Gastrocnemius medialis (tissue), 4 donors: ENCODE measurements around the gene MYBPH. TPM values are rescaled to one million over a fixed set of nuclear protein-coding genes. Genes with fewer than 3 reads are reported as not detected.

Source experiments
- ATAC-seq, 2 donors: fragments of 150-250 bp; one replicate each; pipeline ENCODE4 v1.9.1; 2016
- DNase-seq, 2 donors: peaks; one replicate each; pipeline ENCODE4 v3.0.0-alpha.2; 2019
- H3K27ac ChIP-seq, 4 donors: fragments of 200-600 bp; sonication (generic); 1 replicate in 1 of 4; 2 replicates in 3 of 4; pipeline ENCODE4 v1.5.1; 2016 to 2018; ENCODE audit warnings: mild to moderate bottlenecking in 2 of 4, moderate library complexity in 1 of 4
- H3K27me3 ChIP-seq, 3 donors: fragments of 200-600 bp; sonication (generic) in 2 of 3; 1 replicate in 1 of 3; 2 replicates in 2 of 3; pipeline versions ENCODE4 v1.5.1 to v1.6.0; 2016 to 2019; ENCODE audit warnings: mild to moderate bottlenecking in 1 of 3, moderate library complexity in 1 of 3
- H3K36me3 ChIP-seq, 2 donors: fragments of 200-600 bp; sonication (generic) in 1 of 2; one replicate each; pipeline ENCODE4 v1.5.1; 2017 to 2018
- H3K4me1 ChIP-seq, 2 donors: fragments of 200-600 bp; sonication (generic) in 1 of 2; one replicate each; pipeline ENCODE4 v1.5.1; 2016 to 2017; ENCODE audit warnings: mild to moderate bottlenecking in 2 of 2
- H3K4me3 ChIP-seq, 4 donors: fragments of 200-600 bp; sonication (generic) in 3 of 4; 1 replicate in 1 of 4; 2 replicates in 3 of 4; pipeline ENCODE4 v1.5.1; 2016 to 2019; ENCODE audit warnings: mild to moderate bottlenecking in 2 of 4
- H3K9me3 ChIP-seq, 3 donors: fragments of 200-600 bp; sonication (generic) in 2 of 3; 1 replicate in 1 of 3; 2 replicates in 2 of 3; pipeline ENCODE4 v1.5.1; 2016 to 2019
- CTCF ChIP-seq, 5 experiments: fragments of 450-650 bp in 3 of 5; fragments of 200-600 bp in 2 of 5; sonication (generic) in 2 of 5; IDR thresholded peaks in 4 of 5; conservative IDR thresholded peaks in 1 of 5; 1 replicate in 4 of 5; 2 replicates in 1 of 5; pipeline ENCODE4 v1.5.1; 2016 to 2019; ENCODE audit warnings: antibody characterized with exemption in 5 of 5, mild to moderate bottlenecking in 3 of 5, moderate library complexity in 3 of 5
- POLR2A ChIP-seq, 2 donors: fragments of 450-650 bp; IDR thresholded peaks; one replicate each; pipeline ENCODE4 v1.6.1; 2017; ENCODE audit warnings: antibody characterized with exemption in 2 of 2, mild to moderate bottlenecking in 2 of 2, moderate library complexity in 2 of 2
- in situ Hi-C, 4 donors: fragments of 200-750 bp; cut with MboI; loops; one replicate each; pipeline versions ENCODE4 v1.15.0 to v1.8.0; 2017; ENCODE audit warnings: low sequenced_read_pairs in 4 of 4
- intact Hi-C: fragments of 100-400 bp; cut with DNase I; formaldehyde crosslinking; loops from one replicate; pipeline ENCODE4 v1.15.1; 2023; ENCODE audit warnings: low total_unique reads
- total RNA-seq, 4 donors: library from RNA; depleted of rRNA; stranded (reverse); fragments of >200 nt; gene quantifications; one replicate each; pipeline versions ENCODE4 v1.1.0 to v1.2.3, GENCODE V29; 2016

MYBPH gene
- total RNA-seq, 4 donors from 2014 or later: 7.4 to 260 (median 45.5) TPM

GRCh38 chr1:203199816-203200571 lies 24.4 kb upstream of the MYBPH start:
- Histone ChIP-seq H3K4me1 (peaks cover 33 to 48% of the 10 kb centered on the region in 2 donors), H3K9me3 (no peaks in the 10 kb centered on the region), H3K36me3 (no peaks in the 10 kb centered on the region), H3K4me3 (no peak overlapping the region), H3K27me3 (no peaks in the 10 kb centered on the region), H3K27ac (peak overlapping the region; percentile 57 to 85 (median 83))
- DNase-seq: peak in 1 of 2 donors; percentile 62
- TF ChIP-seq POLR2A (IDR thresholded peaks at IDR 0.05): peak in 1 of 2 donors; percentile 26
- no peak for TF ChIP-seq CTCF (IDR thresholded peaks at IDR 0.05 in 4 of 5, conservative IDR thresholded peaks at IDR 0.05 in 1 of 5)
- peak; percentile 76 to 81 for ATAC-seq
- intact Hi-C loops (no loop called here), in situ Hi-C loops (loop anchor here in 1 of 4 donors (10.0 kb wide), 1 partner anchor 165 kb away; no protein-coding TSS in a partner anchor)

- no peak for DNase-seq
- intact Hi-C loops (no loop called here), in situ Hi-C loops (no loop called here)
- Histone ChIP-seq H3K9me3 (no peaks in the 10 kb centered on the region), H3K4me3 (no peak overlapping the region), H3K27me3 (no peaks in the 10 kb centered on the region), H3K36me3 (no peaks in the 10 kb centered on the region), H3K27ac (peak overlapping the region; percentile 57 to 85 (median 83)), H3K4me1 (peaks cover 33 to 48% of the 10 kb centered on the region in 2 donors)
- TF ChIP-seq CTCF (IDR thresholded peaks at IDR 0.05 in 4 of 5, conservative IDR thresholded peaks at IDR 0.05 in 1 of 5) (no peak), POLR2A (IDR thresholded peaks at IDR 0.05) (no peak)
- ATAC-seq: no peak
Observed at GRCh38 chr1:203199481-203199815, 23.8 kb upstream of the MYBPH start.

- peak in 1 of 2 donors; percentile 43 for ATAC-seq
- DNase-seq: peak in 1 of 2 donors; percentile 64
- H3K27ac ChIP-seq: peak overlapping the region; percentile 57 to 85 (median 83)
Observed at GRCh38 chr1:203199002-203199401, 23.4 kb upstream of the MYBPH start.

GRCh38 chr1:203197625-203198024 lies 22.0 kb upstream of the MYBPH start:
- no peaks in the 10 kb centered on the region for H3K36me3 ChIP-seq
- no peak for DNase-seq
- in situ Hi-C loops: no loop called here
- H3K4me1 ChIP-seq: peaks cover 33 to 42% of the 10 kb centered on the region in 2 donors
- no peaks in the 10 kb centered on the region for H3K27me3 ChIP-seq
- no peak overlapping the region for H3K27ac ChIP-seq
- TF ChIP-seq POLR2A (IDR thresholded peaks at IDR 0.05): no peak
- no peak for TF ChIP-seq CTCF (IDR thresholded peaks at IDR 0.05 in 4 of 5, conservative IDR thresholded peaks at IDR 0.05 in 1 of 5)
- H3K9me3 ChIP-seq: no peaks in the 10 kb centered on the region
- no peak for ATAC-seq
- intact Hi-C loops: no loop called here
- H3K4me3 ChIP-seq: no peak overlapping the region

More at GRCh38 chr1:203199002-203199401, 23.4 kb upstream of the MYBPH start:
- Histone ChIP-seq H3K9me3 (no peaks in the 10 kb centered on the region), H3K4me1 (peaks cover 33 to 48% of the 10 kb centered on the region in 2 donors), H3K27me3 (no peaks in the 10 kb centered on the region), H3K36me3 (no peaks in the 10 kb centered on the region), H3K4me3 (no peak overlapping the region)
- intact Hi-C loops (no loop called here), in situ Hi-C loops (no loop called here)
- TF ChIP-seq CTCF (IDR thresholded peaks at IDR 0.05 in 4 of 5, conservative IDR thresholded peaks at IDR 0.05 in 1 of 5) (no peak), POLR2A (IDR thresholded peaks at IDR 0.05) (no peak)
